Upper lobe of right lung (tissue), 1 donor: ENCODE measurements around the gene AMZ1. TPM values are rescaled to one million over a fixed set of nuclear protein-coding genes. Genes with fewer than 3 reads are reported as not detected.

Source experiments
- ATAC-seq: fragments of 200-7000 bp; cut with Tn5 transposase; one replicate; pipeline ENCODE4 v1.9.1; 2020; ENCODE audit warnings: mild to moderate bottlenecking, moderate library complexity
- DNase-seq: peaks from one replicate; pipeline ENCODE4 v3.0.0-alpha.2; 2020
- H3K27ac ChIP-seq: fragments of 200-600 bp; one replicate; pipeline ENCODE4 v1.8.0; 2022
- H3K27me3 ChIP-seq: fragments of 200-600 bp; one replicate; pipeline ENCODE4 v1.8.0; 2022; ENCODE audit warnings: mild to moderate bottlenecking
- H3K36me3 ChIP-seq: fragments of 200-600 bp; one replicate; pipeline ENCODE4 v1.8.0; 2022
- H3K4me1 ChIP-seq: fragments of 200-600 bp; one replicate; pipeline ENCODE4 v1.8.0; 2022
- H3K4me3 ChIP-seq: fragments of 200-600 bp; one replicate; pipeline ENCODE4 v1.8.0; 2022; ENCODE audit warnings: mild to moderate bottlenecking
- H3K9me3 ChIP-seq: fragments of 200-600 bp; one replicate; pipeline ENCODE4 v1.8.0; 2022
- intact Hi-C: fragments of 100-400 bp; cut with DNase I; formaldehyde crosslinking; loops from one replicate; pipeline ENCODE4 v1.11.0; 2022
- total RNA-seq: library from RNA; stranded (reverse); fragmentation: NEBNext Ultra II Directional; extraction: Animal tissue kit (Norgen Biotek cat#: 25700); gene quantifications from one replicate; pipeline ENCODE4 v1.2.1, GENCODE V29; 2021
- TF ChIP-seq, protein P1 (sequence below): fragments of 200-600 bp; IDR thresholded peaks from one replicate; pipeline ENCODE4 v1.8.0; 2022; ENCODE audit warnings: antibody characterized with exemption
- donor health status: DM: no; HTN: yes; CAD: no; lungs with severe emphysema.

The AMZ1 gene
- total RNA-seq, 1 donor from 2014 or later: 0.29 TPM

DNA sequence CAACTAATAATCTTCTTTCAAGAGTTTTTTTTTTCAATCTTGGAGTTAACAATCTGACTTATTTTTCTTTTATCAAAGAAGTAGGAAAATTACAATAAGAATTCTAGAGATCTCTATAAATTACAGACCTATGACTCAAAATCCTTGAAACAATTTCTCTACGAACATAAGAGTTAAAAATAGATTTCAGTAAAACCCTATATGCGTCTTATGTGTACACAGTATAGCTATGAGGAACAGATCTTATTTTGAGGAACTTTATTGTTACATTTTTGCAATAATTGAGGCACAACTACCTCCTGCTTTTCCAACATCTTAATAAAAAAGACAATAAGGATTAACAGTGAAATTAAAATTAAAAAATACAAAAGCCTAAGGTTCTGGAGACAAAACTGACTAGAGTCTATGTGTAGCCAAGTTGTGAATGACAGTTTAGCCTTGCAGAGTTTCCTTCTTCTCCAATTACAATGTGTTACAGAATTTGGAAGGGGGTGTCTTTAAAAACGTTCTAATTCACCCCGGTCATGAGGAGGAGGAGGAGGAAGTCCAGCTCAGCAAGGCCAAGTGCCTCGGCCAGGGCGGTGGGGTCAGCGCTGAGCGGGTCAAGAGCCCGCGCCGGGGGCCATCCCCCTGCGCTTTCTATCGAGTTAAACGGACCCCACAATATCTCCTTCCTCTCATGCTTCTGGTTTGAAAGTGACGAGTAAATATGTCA, 40.5 kb downstream of the AMZ1 start:
- no peaks in the 10 kb centered on the region for H3K27me3 ChIP-seq
- ATAC-seq (peak; percentile 42), DNase-seq (peak; percentile 62)
- TF ChIP-seq, protein P1, sequence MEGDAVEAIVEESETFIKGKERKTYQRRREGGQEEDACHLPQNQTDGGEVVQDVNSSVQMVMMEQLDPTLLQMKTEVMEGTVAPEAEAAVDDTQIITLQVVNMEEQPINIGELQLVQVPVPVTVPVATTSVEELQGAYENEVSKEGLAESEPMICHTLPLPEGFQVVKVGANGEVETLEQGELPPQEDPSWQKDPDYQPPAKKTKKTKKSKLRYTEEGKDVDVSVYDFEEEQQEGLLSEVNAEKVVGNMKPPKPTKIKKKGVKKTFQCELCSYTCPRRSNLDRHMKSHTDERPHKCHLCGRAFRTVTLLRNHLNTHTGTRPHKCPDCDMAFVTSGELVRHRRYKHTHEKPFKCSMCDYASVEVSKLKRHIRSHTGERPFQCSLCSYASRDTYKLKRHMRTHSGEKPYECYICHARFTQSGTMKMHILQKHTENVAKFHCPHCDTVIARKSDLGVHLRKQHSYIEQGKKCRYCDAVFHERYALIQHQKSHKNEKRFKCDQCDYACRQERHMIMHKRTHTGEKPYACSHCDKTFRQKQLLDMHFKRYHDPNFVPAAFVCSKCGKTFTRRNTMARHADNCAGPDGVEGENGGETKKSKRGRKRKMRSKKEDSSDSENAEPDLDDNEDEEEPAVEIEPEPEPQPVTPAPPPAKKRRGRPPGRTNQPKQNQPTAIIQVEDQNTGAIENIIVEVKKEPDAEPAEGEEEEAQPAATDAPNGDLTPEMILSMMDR: no peak
- peak overlapping the region; percentile 25 for H3K27ac ChIP-seq
- no peak overlapping the region for H3K4me3 ChIP-seq
- intact Hi-C loops: no loop called here
- peaks cover 15% of the 10 kb centered on the region for H3K4me1 ChIP-seq
- peaks cover 13% of the 10 kb centered on the region for H3K36me3 ChIP-seq
- H3K9me3 ChIP-seq: no peaks in the 10 kb centered on the region

GRCh38 chr7:2729031-2729892, 41.3 kb downstream of the AMZ1 start:
- no peaks in the 10 kb centered on the region for H3K9me3 ChIP-seq
- intact Hi-C loops: no loop called here
- peak; percentile 5 for ATAC-seq

DNA sequence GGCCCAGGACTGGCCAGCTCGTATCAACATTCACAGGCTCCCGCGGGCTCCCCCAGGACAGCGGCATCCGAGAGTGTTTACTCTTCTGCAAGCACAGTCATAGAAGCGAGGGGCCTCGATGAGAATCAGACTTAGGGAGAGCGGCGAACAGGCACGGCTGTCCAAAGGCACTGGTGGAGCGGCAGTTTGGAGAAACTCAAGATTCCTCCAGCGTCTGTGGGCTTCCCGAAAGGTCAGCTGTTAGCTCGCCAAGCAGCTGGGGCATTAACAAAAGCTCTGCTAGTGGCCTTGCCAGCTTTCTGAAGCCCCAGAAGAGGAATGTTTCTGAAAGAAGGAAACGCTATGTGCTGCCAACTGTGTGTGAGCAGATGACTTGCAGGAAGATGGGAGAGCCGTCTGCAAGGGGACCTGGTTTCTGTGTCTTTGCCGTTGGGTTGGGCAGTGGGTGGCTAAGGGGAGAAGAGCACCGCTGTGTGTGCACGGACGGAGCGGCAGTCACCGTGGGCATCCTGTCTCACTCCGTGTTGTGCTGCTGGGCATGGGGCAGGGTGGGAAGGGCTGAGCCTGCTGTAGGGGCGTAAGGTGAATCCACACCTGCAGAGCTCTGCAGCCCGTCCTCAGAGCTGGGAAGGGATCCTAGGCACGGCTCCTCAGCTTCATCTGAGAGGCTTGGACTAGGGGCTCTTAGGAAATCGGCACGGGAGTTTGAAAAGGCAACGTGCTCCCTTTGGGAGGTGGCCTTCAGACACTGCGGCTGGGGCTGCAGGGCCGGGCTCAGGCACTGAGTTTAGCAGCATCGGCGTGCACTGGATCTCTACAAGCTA, 42.1 kb downstream of the AMZ1 start:
- DNase-seq: peak; percentile 60
- Histone ChIP-seq H3K36me3 (peaks cover 13% of the 10 kb centered on the region), H3K4me3 (no peak overlapping the region), H3K27ac (no peak overlapping the region), H3K4me1 (peaks cover 22% of the 10 kb centered on the region), H3K9me3 (no peaks in the 10 kb centered on the region), H3K27me3 (no peaks in the 10 kb centered on the region)
- TF ChIP-seq, protein P1: no peak
- intact Hi-C loops: no loop called here
- peak; percentile 10 for ATAC-seq

More at GRCh38 chr7:2729031-2729892, 41.3 kb downstream of the AMZ1 start:
- Histone ChIP-seq H3K4me1 (peaks cover 15% of the 10 kb centered on the region), H3K27ac (peak overlapping the region; percentile 25), H3K4me3 (no peak overlapping the region), H3K27me3 (no peaks in the 10 kb centered on the region), H3K36me3 (peaks cover 13% of the 10 kb centered on the region)
- DNase-seq: peak; percentile 34
- TF ChIP-seq, protein P1: no peak

GRCh38 chr7:2730846-2731770, 43.1 kb downstream of the AMZ1 start:
- TF ChIP-seq, protein P1: no peak
- Histone ChIP-seq H3K36me3 (peaks cover 8% of the 10 kb centered on the region), H3K9me3 (no peaks in the 10 kb centered on the region), H3K4me3 (no peak overlapping the region), H3K27ac (no peak overlapping the region), H3K27me3 (no peaks in the 10 kb centered on the region), H3K4me1 (peaks cover 28% of the 10 kb centered on the region)
- DNase-seq (no peak), ATAC-seq (no peak)
- intact Hi-C loops: no loop called here
